GM12878 (cell line): Measurements from ENCODE around the gene GGA2. TPM values are rescaled to one million over a fixed set of nuclear protein-coding genes. Genes with fewer than 3 reads are reported as not detected.

Experiments
- ATAC-seq: fragments of 200-7000 bp; cut with Tn5 transposase; 3 replicates; pipeline ENCODE4 v1.9.1; 2020; ENCODE audit warnings: mild to moderate bottlenecking, moderate library complexity
- BruUV-seq: library from RNA; stranded (reverse); fragments of 400-500 nt; replicated peaks from 2 replicates; lab custom pipeline; 2021; lab: Mats Ljungman, UMichigan
- CTCF ChIA-PET: fragments of 300-600 bp; sonication (Branson Sonifier 250); formaldehyde crosslinking; extraction: SDS; loops from one replicate; lab custom pipeline; 2021; ENCODE audit warnings: inconsistent platforms; lab: Yijun Ruan, JAX
- POLR2A ChIA-PET: fragments of 350-600 bp; formaldehyde crosslinking; extraction: SDS; loops from one replicate; lab custom pipeline; 2021; ENCODE audit warnings: inconsistent platforms; lab: Charles Lee
- RAD21 ChIA-PET: fragments of 300-600 bp; sonication (Branson Sonifier 250); formaldehyde crosslinking; loops from one replicate; lab custom pipeline; 2023; ENCODE audit warnings: antibody characterized with exemption; ENCODE audit not compliant: unreplicated experiment; lab: Charles Lee
- SMC1A ChIA-PET: fragments of 300-600 bp; sonication (Branson Sonifier 250); formaldehyde crosslinking; loops from one replicate; lab custom pipeline; 2023; ENCODE audit not compliant: unreplicated experiment, uncharacterized antibody; lab: Charles Lee
- DNase-seq: peaks from one replicate; pipeline ENCODE4 v3.0.0-alpha.2; 2011; ENCODE audit warnings: low read depth, low spot score
- FAIRE-seq: peaks from 3 replicates; lab custom pipeline; 2011; peaks lifted over from hg19 to GRCh38; lab: Jason Lieb, UNC
- H2AFZ ChIP-seq: 2 replicates; pipeline ENCODE4 v1.6.0; 2011; ENCODE audit warnings: low read depth, low read length, control low read depth; ENCODE audit not compliant: control insufficient read depth
- H3K27ac ChIP-seq: 2 replicates; pipeline ENCODE4 v1.5.1; 2011; ENCODE audit warnings: control low read depth; ENCODE audit not compliant: control insufficient read depth, insufficient read depth
- H3K27me3 ChIP-seq, 2 experiments: replicated peaks in 1 of 2; 2 replicates each; pipeline versions ENCODE4 v1.6.0 to v1.6.1; 2011; ENCODE audit warnings: low read length in 1 of 2; ENCODE audit not compliant: control insufficient read depth in 2 of 2, insufficient read depth in 2 of 2
- H3K36me3 ChIP-seq, 2 experiments: 2 replicates each; pipeline ENCODE4 v1.5.1; 2011; ENCODE audit warnings: low read length in 1 of 2; ENCODE audit not compliant: control insufficient read depth in 2 of 2, insufficient read depth in 2 of 2
- H3K4me1 ChIP-seq: 2 replicates; pipeline ENCODE4 v1.6.1; 2011; ENCODE audit warnings: mild to moderate bottlenecking, low read length, moderate library complexity, mixed read lengths; ENCODE audit not compliant: control insufficient read depth, insufficient read depth
- H3K4me2 ChIP-seq: 2 replicates; pipeline ENCODE4 v1.6.0; 2011; ENCODE audit warnings: control low read depth; ENCODE audit not compliant: control insufficient read depth, insufficient read depth
- H3K4me3 ChIP-seq: fragments of 200-600 bp; sonication (generic); 2 replicates; pipeline ENCODE4 v1.5.1; 2016
- H3K79me2 ChIP-seq: 2 replicates; pipeline ENCODE4 v1.6.0; 2011; ENCODE audit warnings: low read length; ENCODE audit not compliant: control insufficient read depth, insufficient read depth
- H3K9ac ChIP-seq: 2 replicates; pipeline ENCODE4 v1.8.0; 2011; ENCODE audit warnings: low read length, control low read depth, mixed read lengths; ENCODE audit not compliant: control insufficient read depth, insufficient read depth
- H3K9me3 ChIP-seq: replicated peaks from 3 replicates; pipeline ENCODE4 v1.5.1; 2011; ENCODE audit warnings: mild to moderate bottlenecking, low read length; ENCODE audit not compliant: control insufficient read depth, insufficient read depth
- H4K20me1 ChIP-seq: 2 replicates; pipeline ENCODE4 v1.6.0; 2011; ENCODE audit not compliant: control insufficient read depth, insufficient read depth
- BCL11A ChIP-seq: IDR thresholded peaks from 2 replicates; pipeline ENCODE4 v1.6.1; 2011; ENCODE audit warnings: low read depth, low read length
- CBFB ChIP-seq: IDR thresholded peaks from 2 replicates; pipeline ENCODE4 v1.6.1; 2016; ENCODE audit warnings: antibody characterized with exemption, low read depth
- IKZF1 ChIP-seq: fragments of 450-650 bp; conservative IDR thresholded peaks from 2 replicates; pipeline ENCODE4 v1.6.1; 2017; ENCODE audit warnings: antibody characterized with exemption, mild to moderate bottlenecking
- IRF4 ChIP-seq: IDR thresholded peaks from 2 replicates; pipeline ENCODE4 v1.6.1; 2011; ENCODE audit warnings: low read depth, low read length
- KLF5 ChIP-seq: fragments of 450-650 bp; IDR thresholded peaks from 2 replicates; pipeline ENCODE4 v1.6.1; 2014; ENCODE audit warnings: mild to moderate bottlenecking; ENCODE audit not compliant: partially characterized antibody
- MEF2B ChIP-seq: fragments of 450-650 bp; IDR thresholded peaks from 2 replicates; pipeline ENCODE4 v1.6.1; 2018; ENCODE audit warnings: mild to moderate bottlenecking, moderate library complexity; ENCODE audit not compliant: partially characterized antibody, poor library complexity, severe bottlenecking
- MTA3 ChIP-seq: IDR thresholded peaks from 2 replicates; pipeline ENCODE4 v1.6.1; 2012; ENCODE audit warnings: low read length, inconsistent platforms, borderline replicate concordance
- NR2C1 ChIP-seq: fragments of 450-650 bp; IDR thresholded peaks from 2 replicates; pipeline ENCODE4 v1.6.1; 2017; ENCODE audit warnings: antibody characterized with exemption, mild to moderate bottlenecking, moderate library complexity
- TAF1 ChIP-seq: IDR thresholded peaks from 2 replicates; pipeline ENCODE4 v1.6.1; 2011; ENCODE audit warnings: mild to moderate bottlenecking, low read depth, low read length, borderline replicate concordance
- ZNF384 ChIP-seq: IDR thresholded peaks from 2 replicates; pipeline ENCODE4 v1.6.1; 2012; ENCODE audit warnings: low read depth, mild to moderate bottlenecking, low read length, improper control_type of control experiment, borderline replicate concordance
- WGBS: methylation state at CpG from one replicate; pipeline ENCODE4 v1.1.6; 2016; ENCODE audit warnings: low lambda C conversion rate; ENCODE audit not compliant: insufficient replicate concordance, insufficient coverage; ENCODE audit errors: missing lambda C conversion rate; 5-methylcytosine and 5-hydroxymethylcytosine counted together
- in situ Hi-C: fragments of 300-500 bp; cut with MboI; formaldehyde crosslinking; loops from 9 replicates; pipeline ENCODE4 v1.14.3; 2018; ENCODE audit warnings: mixed read lengths
- intact Hi-C: fragments of 100-400 bp; cut with micrococcal nuclease; formaldehyde crosslinking; loops from one replicate; pipeline ENCODE4 v1.14.2; 2022; ENCODE audit not compliant: unreplicated experiment
- polyA plus RNA-seq, 11 experiments: library from polyadenylated mRNA; depleted of rRNA in 4 of 11; unstranded in 6 of 11; stranded (reverse) in 5 of 11; fragments of >200 nt; fragmentation: Nextera tagmentation in 4 of 11; fragmentation: Illumina TruSeq in 1 of 11; extraction: Ambion mirVana in 4 of 11; extraction: Trizol in 1 of 11; gene quantifications; 1 replicate in 1 of 11; 2 replicates in 10 of 11; pipeline versions ENCODE4 v1.2.1 to v1.2.3, GENCODE V29; 2011 to 2016; ENCODE audit warnings: inconsistent platforms in 2 of 11, missing spikeins in 2 of 11, low read depth in 1 of 11
- total RNA-seq, 4 experiments: library from RNA; depleted of rRNA in 3 of 4; stranded (reverse); fragments of >200 nt in 3 of 4; fragmentation: Illumina TruSeq in 1 of 4; extraction: Trizol in 1 of 4; gene quantifications; 2 replicates each; pipeline versions ENCODE4 v1.2.1 to v1.2.3, GENCODE V29; 2013 to 2021
- TF ChIP-seq, protein P1 (sequence below): fragments of 450-650 bp; IDR thresholded peaks from 2 replicates; pipeline ENCODE4 v1.6.1; 2017; ENCODE audit warnings: mild to moderate bottlenecking, low read depth, inconsistent platforms; ENCODE audit not compliant: poor library complexity, severe bottlenecking
- TF ChIP-seq, protein P2 (sequence below): IDR thresholded peaks from 2 replicates; pipeline ENCODE4 v1.6.1; 2011; ENCODE audit warnings: low read depth, mild to moderate bottlenecking, low read length, moderate library complexity, borderline replicate concordance; ENCODE audit errors: extremely low read depth

Gene GGA2
- total and polyA plus RNA-seq, 10 of the 15 experiments (the other 5 are each of a cell fraction or from before 2014, with no cell fraction given): 14.1 to 153 (median 86.6) TPM

DNA sequence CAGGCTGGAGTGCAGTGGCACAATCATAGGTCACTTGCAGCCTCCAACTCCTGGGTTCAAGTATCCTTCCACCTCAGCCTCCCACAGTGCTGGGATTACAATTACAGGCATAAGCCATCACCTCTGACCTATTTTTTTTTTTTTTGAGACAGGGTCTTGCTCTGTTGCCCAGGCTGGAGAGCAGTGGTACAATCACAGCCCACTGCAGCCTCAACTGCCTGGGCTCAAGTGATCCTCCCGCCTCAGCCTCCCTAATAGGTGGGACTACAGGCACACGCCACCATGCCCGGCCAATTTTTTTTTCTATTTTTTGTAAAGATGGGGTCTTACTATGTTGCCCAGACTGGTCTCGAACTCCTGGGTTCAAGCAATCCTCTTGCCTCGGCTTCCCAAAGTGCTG is 5.6 kb upstream of the GGA2 start:
- no TSS peak for BruUV-seq
- TF ChIP-seq IRF4 (no peak), IKZF1 (no peak), BCL11A (no peak), NR2C1 (no peak), TAF1 (no peak), MTA3 (no peak), KLF5 (no peak), CBFB (no peak), MEF2B (no peak), ZNF384 (no peak)
- TF ChIP-seq, protein P1, sequence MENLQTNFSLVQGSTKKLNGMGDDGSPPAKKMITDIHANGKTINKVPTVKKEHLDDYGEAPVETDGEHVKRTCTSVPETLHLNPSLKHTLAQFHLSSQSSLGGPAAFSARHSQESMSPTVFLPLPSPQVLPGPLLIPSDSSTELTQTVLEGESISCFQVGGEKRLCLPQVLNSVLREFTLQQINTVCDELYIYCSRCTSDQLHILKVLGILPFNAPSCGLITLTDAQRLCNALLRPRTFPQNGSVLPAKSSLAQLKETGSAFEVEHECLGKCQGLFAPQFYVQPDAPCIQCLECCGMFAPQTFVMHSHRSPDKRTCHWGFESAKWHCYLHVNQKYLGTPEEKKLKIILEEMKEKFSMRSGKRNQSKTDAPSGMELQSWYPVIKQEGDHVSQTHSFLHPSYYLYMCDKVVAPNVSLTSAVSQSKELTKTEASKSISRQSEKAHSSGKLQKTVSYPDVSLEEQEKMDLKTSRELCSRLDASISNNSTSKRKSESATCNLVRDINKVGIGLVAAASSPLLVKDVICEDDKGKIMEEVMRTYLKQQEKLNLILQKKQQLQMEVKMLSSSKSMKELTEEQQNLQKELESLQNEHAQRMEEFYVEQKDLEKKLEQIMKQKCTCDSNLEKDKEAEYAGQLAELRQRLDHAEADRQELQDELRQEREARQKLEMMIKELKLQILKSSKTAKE: no peak
- TF ChIP-seq, protein P2, sequence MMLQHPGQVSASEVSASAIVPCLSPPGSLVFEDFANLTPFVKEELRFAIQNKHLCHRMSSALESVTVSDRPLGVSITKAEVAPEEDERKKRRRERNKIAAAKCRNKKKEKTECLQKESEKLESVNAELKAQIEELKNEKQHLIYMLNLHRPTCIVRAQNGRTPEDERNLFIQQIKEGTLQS: no peak
- TF ChIP-seq, all 136 proteins: peak for 0
- Histone ChIP-seq H3K27ac (no peak overlapping the region), H3K9me3 (no peaks in the 10 kb centered on the region), H3K27me3 (no peaks in the 10 kb centered on the region), H3K4me1 (peaks cover 32% of the 10 kb centered on the region), H3K4me3 (no peak overlapping the region), H2AFZ (no peak overlapping the region), H4K20me1 (no peaks in the 10 kb centered on the region), H3K79me2 (no peaks in the 10 kb centered on the region), H3K9ac (no peak overlapping the region), H3K4me2 (no peak overlapping the region), H3K36me3 (peaks cover 2 to 6% of the 10 kb centered on the region in 2 experiments)
- WGBS: 91% methylated on average over 5 of the region's 5 CpGs
- no peak for DNase-seq
- no peak for ATAC-seq
- SMC1A ChIA-PET: no interaction called here
- in situ Hi-C loops: no loop called here
- intact Hi-C loops: no loop called here
- no peak for FAIRE-seq
- RAD21 ChIA-PET: no interaction called here
- POLR2A ChIA-PET: interaction anchor here (0.6 to 1.7 kb wide), 3 partner anchors 10 to 21 kb away, joined by 4 to 5 read pairs (median 5); no protein-coding TSS in a partner anchor
- CTCF ChIA-PET: interaction anchor here (0.6 kb wide), 1 partner anchor 19 kb away, joined by 3 read pairs; no protein-coding TSS in a partner anchor
